ENCODE results near the gene GDPD4. TPM values are rescaled to one million over a fixed set of nuclear protein-coding genes. Genes with fewer than 3 reads are reported as not detected.

GDPD4 gene
- total RNA-seq, 1 experiment from 2014 or later, result not detected

GRCh38 chr11:77340501-77340900 is 39.0 kb upstream of the GDPD4 start (continued):
- TF ChIP-seq SP1 (IDR thresholded peaks at IDR 0.05; ENCODE audit: low read depth), result no peak
- no peak for TF ChIP-seq ATF3 (IDR thresholded peaks at IDR 0.05)
- TF ChIP-seq RAD21 (IDR thresholded peaks at IDR 0.05; ENCODE audit: low read depth), result no peak
- TF ChIP-seq ZFX (IDR thresholded peaks at IDR 0.05), result no peak
- no peak for TF ChIP-seq SRF (IDR thresholded peaks at IDR 0.05; ENCODE audit: low read depth)
- no peak for TF ChIP-seq EGR1 (IDR thresholded peaks at IDR 0.05; ENCODE audit: low read depth)

- CTCF ChIA-PET, result no interaction called here
These were observed 30.8 kb upstream of the GDPD4 start for GRCh38 chr11:77332259-77332658.

More at GRCh38 chr11:77332259-77332658, 30.8 kb upstream of the GDPD4 start:
- Histone ChIP-seq H3K27me3 (ENCODE audit: insufficient read depth, low read length) (no peaks in the 10 kb centered on the region), H4K20me1 (ENCODE audit: insufficient read depth) (no peaks in the 10 kb centered on the region), H3K79me2 (ENCODE audit: insufficient read depth, low read length) (no peaks in the 10 kb centered on the region), H3K4me3 (replicated peaks in 1 of 2; ENCODE audit: low read depth in 1 of 2, low read length in 2 of 2) (no peak overlapping the region), H3K27ac (ENCODE audit: low read depth, low read length) (no peak overlapping the region), H3K4me2 (ENCODE audit: low read length) (no peak overlapping the region), H3K9me3 (ENCODE audit: control insufficient read depth in 1 of 2, insufficient read depth in 1 of 2, low read depth in 1 of 2, low read length in 2 of 2) (no peaks in the 10 kb centered on the region; a peak in 1 of 4 replicates), H2AFZ (ENCODE audit: low read depth, low read length, poor library complexity, severe bottlenecking) (no peak overlapping the region), H3K9ac (ENCODE audit: low read length) (no peak overlapping the region), H3K4me1 (ENCODE audit: control insufficient read depth in 1 of 2, insufficient read depth in 2 of 2, low read length in 2 of 2) (no peaks in the 10 kb centered on the region), H3K9me2 (ENCODE audit: insufficient read depth) (no peaks in the 10 kb centered on the region), H3K36me3 (ENCODE audit: control insufficient read depth in 1 of 2, insufficient read depth in 2 of 2, low read length in 2 of 2) (peaks cover 4 to 7% of the 10 kb centered on the region in 2 experiments; a peak in 1 of 4 replicates)
- ATAC-seq (no peak), DNase-seq (ENCODE audit: low read depth, low spot score) (no peak)
- BruUV-seq (replicated peaks), result no TSS peak
- ChIA-PET RAD21 (ENCODE audit: low non-redundant PET in 1 of 2, low total read pairs in 2 of 2, uncharacterized antibody in 2 of 2, unreplicated experiment in 2 of 2) (no interaction called here), POLR2A (interaction anchor here (0.7 kb wide), 1 partner anchor 11 kb away, joined by 5 read pairs; no protein-coding TSS in a partner anchor)
- no peak for TF ChIP-seq EGR1 (IDR thresholded peaks at IDR 0.05; ENCODE audit: low read depth)
- TF ChIP-seq CBX3 (IDR thresholded peaks at IDR 0.05; ENCODE audit: low read depth), result no peak
- no peak for TF ChIP-seq EZH2phosphoT487 (IDR thresholded peaks at IDR 0.05; ENCODE audit: borderline replicate concordance)
- no peak for TF ChIP-seq ZBTB33 (IDR thresholded peaks at IDR 0.05; ENCODE audit: extremely low read depth, insufficient replicate concordance, low read length)
- TF ChIP-seq CEBPB (IDR thresholded peaks at IDR 0.05; ENCODE audit: low read depth), result no peak
- no peak for TF ChIP-seq ZFX (IDR thresholded peaks at IDR 0.05)
- TF ChIP-seq EZH2 (IDR thresholded peaks at IDR 0.05), result no peak
- TF ChIP-seq JUND (IDR thresholded peaks at IDR 0.05), result no peak
- no peak for TF ChIP-seq ATF3 (IDR thresholded peaks at IDR 0.05)
- no peak for TF ChIP-seq YY1 (IDR thresholded peaks at IDR 0.05; ENCODE audit: extremely low read depth, insufficient replicate concordance, low read depth, low read length)
- TF ChIP-seq ZNF274 (IDR thresholded peaks at IDR 0.05; ENCODE audit: low read depth, low read length), result no peak
- intact Hi-C loops (cut with micrococcal nuclease), result no loop called here
